ENCODE results near the gene GRIN2A. TPM values are rescaled to one million over a fixed set of nuclear protein-coding genes. Genes with fewer than 3 reads are reported as not detected.

The GRIN2A gene
- total RNA-seq, 1 donor from 2014 or later: 6.8 TPM

- H3K36me3 Mint-ChIP-seq (ENCODE audit: unreplicated experiment): no peaks in the 10 kb centered on the region
- TF ChIP-seq, protein P1, sequence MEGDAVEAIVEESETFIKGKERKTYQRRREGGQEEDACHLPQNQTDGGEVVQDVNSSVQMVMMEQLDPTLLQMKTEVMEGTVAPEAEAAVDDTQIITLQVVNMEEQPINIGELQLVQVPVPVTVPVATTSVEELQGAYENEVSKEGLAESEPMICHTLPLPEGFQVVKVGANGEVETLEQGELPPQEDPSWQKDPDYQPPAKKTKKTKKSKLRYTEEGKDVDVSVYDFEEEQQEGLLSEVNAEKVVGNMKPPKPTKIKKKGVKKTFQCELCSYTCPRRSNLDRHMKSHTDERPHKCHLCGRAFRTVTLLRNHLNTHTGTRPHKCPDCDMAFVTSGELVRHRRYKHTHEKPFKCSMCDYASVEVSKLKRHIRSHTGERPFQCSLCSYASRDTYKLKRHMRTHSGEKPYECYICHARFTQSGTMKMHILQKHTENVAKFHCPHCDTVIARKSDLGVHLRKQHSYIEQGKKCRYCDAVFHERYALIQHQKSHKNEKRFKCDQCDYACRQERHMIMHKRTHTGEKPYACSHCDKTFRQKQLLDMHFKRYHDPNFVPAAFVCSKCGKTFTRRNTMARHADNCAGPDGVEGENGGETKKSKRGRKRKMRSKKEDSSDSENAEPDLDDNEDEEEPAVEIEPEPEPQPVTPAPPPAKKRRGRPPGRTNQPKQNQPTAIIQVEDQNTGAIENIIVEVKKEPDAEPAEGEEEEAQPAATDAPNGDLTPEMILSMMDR (IDR thresholded peaks at IDR 0.05; ENCODE audit: partially characterized antibody, unreplicated experiment): no peak
- H3K27ac Mint-ChIP-seq (ENCODE audit: unreplicated experiment): no peak overlapping the region
- DNase-seq: no peak
- peaks cover 3% of the 10 kb centered on the region for H3K9me3 Mint-ChIP-seq (ENCODE audit: unreplicated experiment)
- peaks cover 4% of the 10 kb centered on the region for H3K27me3 Mint-ChIP-seq (ENCODE audit: unreplicated experiment)
- no peak overlapping the region for H3K4me3 Mint-ChIP-seq (ENCODE audit: unreplicated experiment)
- peaks cover 6% of the 10 kb centered on the region for H3K4me1 Mint-ChIP-seq (ENCODE audit: low read depth, unreplicated experiment)
Observed at GRCh38 chr16:9913604-9914326, 268.5 kb downstream of the GRIN2A start.

- H3K27me3 Mint-ChIP-seq (ENCODE audit: unreplicated experiment): peaks cover 4% of the 10 kb centered on the region
Observed at GRCh38 chr16:9911989-9912388, 270.2 kb downstream of the GRIN2A start.

GRCh38 chr16:9911231-9911630, 271.0 kb downstream of the GRIN2A start:
- TF ChIP-seq, protein P1 (IDR thresholded peaks at IDR 0.05; ENCODE audit: partially characterized antibody, unreplicated experiment): no peak
- DNase-seq: no peak
- H3K4me1 Mint-ChIP-seq (ENCODE audit: low read depth, unreplicated experiment): peaks cover 9% of the 10 kb centered on the region
- H3K9me3 Mint-ChIP-seq (ENCODE audit: unreplicated experiment): peaks cover 3% of the 10 kb centered on the region
- no peak overlapping the region for H3K27ac Mint-ChIP-seq (ENCODE audit: unreplicated experiment)
- peaks cover 4% of the 10 kb centered on the region for H3K27me3 Mint-ChIP-seq (ENCODE audit: unreplicated experiment)
- no peaks in the 10 kb centered on the region for H3K36me3 Mint-ChIP-seq (ENCODE audit: unreplicated experiment)
- no peak overlapping the region for H3K4me3 Mint-ChIP-seq (ENCODE audit: unreplicated experiment)

More at GRCh38 chr16:9911989-9912388, 270.2 kb downstream of the GRIN2A start:
- Mint-ChIP-seq H3K27ac (ENCODE audit: unreplicated experiment) (no peak overlapping the region), H3K4me1 (ENCODE audit: low read depth, unreplicated experiment) (peaks cover 9% of the 10 kb centered on the region), H3K9me3 (ENCODE audit: unreplicated experiment) (peaks cover 3% of the 10 kb centered on the region), H3K4me3 (ENCODE audit: unreplicated experiment) (no peak overlapping the region), H3K36me3 (ENCODE audit: unreplicated experiment) (no peaks in the 10 kb centered on the region)
- DNase-seq: no peak
- TF ChIP-seq, protein P1 (IDR thresholded peaks at IDR 0.05; ENCODE audit: partially characterized antibody, unreplicated experiment): no peak

DNA sequence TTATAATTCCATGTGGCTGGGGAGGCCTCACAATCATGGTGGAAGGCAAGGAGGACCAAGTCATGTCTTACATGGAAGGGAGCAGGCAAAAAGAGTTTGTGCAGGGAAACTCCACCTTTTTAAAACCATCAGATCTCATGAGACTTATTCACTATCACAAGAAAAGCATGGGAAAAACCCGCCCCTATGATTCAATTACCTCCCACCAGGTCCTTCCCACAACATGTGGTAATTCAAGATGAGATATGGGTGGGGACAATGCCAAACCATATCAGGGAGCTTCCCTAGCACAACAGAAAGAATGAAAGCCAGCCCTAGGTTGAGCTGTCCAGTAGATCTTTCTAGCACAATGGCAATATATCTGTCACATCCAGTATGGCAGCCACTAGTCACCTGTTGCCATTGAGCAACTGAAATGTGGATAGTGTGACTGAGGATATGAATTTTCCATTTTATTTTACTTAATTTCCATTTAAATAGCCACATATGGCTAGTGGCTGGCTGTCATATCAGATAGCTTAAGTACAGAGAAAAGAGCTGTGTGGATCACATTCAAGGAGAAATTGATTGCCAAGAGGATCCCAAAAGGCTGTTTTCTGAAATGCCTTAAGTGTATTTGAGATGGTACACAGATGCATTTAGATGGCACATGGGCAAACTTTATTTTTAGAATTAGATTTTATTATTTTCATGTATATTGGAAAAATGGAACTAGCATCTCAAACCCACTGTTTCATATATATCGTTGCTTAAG, 273.0 kb downstream of the GRIN2A start:
- Mint-ChIP-seq H3K4me1 (ENCODE audit: low read depth, unreplicated experiment) (peaks cover 5% of the 10 kb centered on the region), H3K27ac (ENCODE audit: unreplicated experiment) (no peak overlapping the region), H3K4me3 (ENCODE audit: unreplicated experiment) (no peak overlapping the region), H3K27me3 (ENCODE audit: unreplicated experiment) (peaks cover 4% of the 10 kb centered on the region), H3K36me3 (ENCODE audit: unreplicated experiment) (no peaks in the 10 kb centered on the region), H3K9me3 (ENCODE audit: unreplicated experiment) (peaks cover 8% of the 10 kb centered on the region)
- DNase-seq: no peak
- TF ChIP-seq, protein P1 (IDR thresholded peaks at IDR 0.05; ENCODE audit: partially characterized antibody, unreplicated experiment): no peak

DNA sequence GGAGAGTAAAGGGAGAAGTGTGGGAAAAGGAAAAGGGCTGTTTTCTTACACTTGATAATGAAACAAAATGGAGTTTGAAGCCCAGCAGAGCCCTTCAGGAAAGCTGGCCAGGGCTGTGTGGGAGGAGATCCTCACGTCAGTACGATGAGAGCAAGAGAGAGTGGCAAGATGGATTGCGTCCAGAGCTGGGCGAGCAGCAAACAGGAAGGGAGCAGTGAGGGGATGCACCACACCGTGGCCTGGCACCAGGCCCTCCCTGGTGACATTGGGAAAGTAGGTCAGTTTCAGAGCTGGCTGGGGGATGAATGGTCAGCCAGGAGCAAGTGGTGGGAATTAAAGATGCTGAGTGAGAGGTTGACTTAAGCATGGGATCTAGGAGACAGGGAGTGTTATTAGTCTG, 273.6 kb downstream of the GRIN2A start:
- Mint-ChIP-seq H3K4me1 (ENCODE audit: low read depth, unreplicated experiment) (peaks cover 6% of the 10 kb centered on the region), H3K36me3 (ENCODE audit: unreplicated experiment) (no peaks in the 10 kb centered on the region), H3K27me3 (ENCODE audit: unreplicated experiment) (peaks cover 4% of the 10 kb centered on the region), H3K4me3 (ENCODE audit: unreplicated experiment) (no peak overlapping the region), H3K27ac (ENCODE audit: unreplicated experiment) (no peak overlapping the region), H3K9me3 (ENCODE audit: unreplicated experiment) (peaks cover 9% of the 10 kb centered on the region)
- DNase-seq: no peak
- TF ChIP-seq, protein P1 (IDR thresholded peaks at IDR 0.05; ENCODE audit: partially characterized antibody, unreplicated experiment): no peak

Data from glutamatergic neuron (in vitro differentiated cells).